Measurements from ENCODE around the gene C6orf120. TPM values are rescaled to one million over a fixed set of nuclear protein-coding genes. Genes with fewer than 3 reads are reported as not detected.

C6orf120 gene
- total and polyA plus RNA-seq, 9 of the 15 experiments (the other 6 are each of a cell fraction or from before 2014, with no cell fraction given) = 7.7 to 44.9 (median 34.8) TPM

DNA sequence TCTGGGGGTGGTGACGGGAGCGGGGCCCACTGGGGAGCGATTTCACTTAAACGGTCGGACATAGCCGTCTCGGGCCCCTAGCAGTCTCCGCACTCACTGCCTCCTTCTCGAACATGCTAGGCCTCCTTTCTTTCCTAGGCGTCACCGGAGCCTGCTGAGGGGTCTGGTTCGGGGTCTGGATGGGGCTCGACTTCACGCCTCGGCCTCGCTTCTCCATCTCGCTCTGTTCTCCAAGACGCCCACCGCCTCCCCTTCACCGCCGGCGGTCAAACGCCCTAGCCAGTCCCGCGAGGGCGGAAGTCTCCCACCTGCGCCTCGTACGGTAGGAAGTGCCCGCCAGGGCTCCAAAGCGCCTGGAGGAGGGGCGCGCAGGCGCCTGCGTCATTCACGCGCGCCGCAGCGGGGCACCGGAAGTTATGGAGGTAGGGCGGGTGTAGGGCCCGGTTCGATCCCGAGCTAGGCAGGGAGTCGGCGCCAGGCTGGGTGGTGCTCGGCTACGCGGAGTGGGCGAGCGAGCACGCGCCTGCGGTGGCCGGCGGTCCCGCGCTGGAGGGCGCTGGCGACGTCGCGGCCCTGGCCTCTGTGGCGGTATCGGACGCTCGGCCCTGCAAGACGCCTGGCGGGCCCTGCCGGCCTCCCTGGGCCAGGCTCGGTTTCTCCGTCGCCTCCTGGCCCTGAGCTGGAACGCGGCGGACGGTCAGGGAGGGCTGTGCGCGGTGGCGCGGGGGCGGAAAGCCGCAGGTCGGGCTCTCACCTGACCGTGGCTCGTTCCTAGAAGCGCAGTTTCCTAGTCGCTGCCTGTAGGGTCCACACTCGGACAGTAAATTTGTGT lies 49.5 kb downstream of the C6orf120 start, which contains the start of the genes DYNLT2 and ERMARD (continued):
- TF ChIP-seq ZNF224 (CRISPR knock-in tag; IDR thresholded peaks at IDR 0.05) (no peak; the same call in 1 of the 2 replicates), ADNP (tag; IDR thresholded peaks at IDR 0.05) (no peak), HCFC1 (IDR thresholded peaks at IDR 0.05; ENCODE audit: low read depth, low read length) (peak; percentile 92), ZNF263 (CRISPR knock-in tag; IDR thresholded peaks at IDR 0.05; ENCODE audit: borderline replicate concordance) (peak; percentile 70; the same call in 1 of the 2 replicates), ZFP1 (CRISPR knock-in tag; IDR thresholded peaks at IDR 0.05) (no peak), BCOR (IDR thresholded peaks at IDR 0.05) (peak; percentile 54; the same call in 1 of the 2 replicates), NFE2 (IDR thresholded peaks at IDR 0.05; ENCODE audit: low read depth) (no peak), PYGO2 (tag; IDR thresholded peaks at IDR 0.05) (no peak), E2F3 (CRISPR knock-in tag; IDR thresholded peaks at IDR 0.05) (no peak; the same call in 1 of the 2 replicates), RCOR1 (IDR thresholded peaks at IDR 0.05; ENCODE audit: borderline replicate concordance in 1 of 2, low read depth in 2 of 2, low read length in 2 of 2) (0 out of 4 replicates have a peak, but pooled peaks of 1 of the 2 experiments have one; percentile 20), TAF7 (tag; IDR thresholded peaks at IDR 0.05) (peak; percentile 56; the same call in 1 of the 2 replicates), HNRNPLL (IDR thresholded peaks at IDR 0.05; ENCODE audit: low read depth, low read length, poor library complexity, severe bottlenecking) (peak; percentile 92), SMAD4 (CRISPR knock-in tag; conservative IDR thresholded peaks at IDR 0.05) (peak; percentile 80), KLF1 (tag; IDR thresholded peaks at IDR 0.05) (peak; percentile 98), RBM15 (IDR thresholded peaks at IDR 0.05; ENCODE audit: insufficient read depth, low read length) (no peak), NR4A1 (CRISPR knock-in tag; IDR thresholded peaks at IDR 0.05) (no peak), NR4A1 (tag; IDR thresholded peaks at IDR 0.05) (peak; percentile 73; the same call in 1 of the 2 replicates), BRD4 (IDR thresholded peaks at IDR 0.05) (peak; percentile 94; the same call in 1 of the 2 replicates)
- TF ChIP-seq, protein P1, sequence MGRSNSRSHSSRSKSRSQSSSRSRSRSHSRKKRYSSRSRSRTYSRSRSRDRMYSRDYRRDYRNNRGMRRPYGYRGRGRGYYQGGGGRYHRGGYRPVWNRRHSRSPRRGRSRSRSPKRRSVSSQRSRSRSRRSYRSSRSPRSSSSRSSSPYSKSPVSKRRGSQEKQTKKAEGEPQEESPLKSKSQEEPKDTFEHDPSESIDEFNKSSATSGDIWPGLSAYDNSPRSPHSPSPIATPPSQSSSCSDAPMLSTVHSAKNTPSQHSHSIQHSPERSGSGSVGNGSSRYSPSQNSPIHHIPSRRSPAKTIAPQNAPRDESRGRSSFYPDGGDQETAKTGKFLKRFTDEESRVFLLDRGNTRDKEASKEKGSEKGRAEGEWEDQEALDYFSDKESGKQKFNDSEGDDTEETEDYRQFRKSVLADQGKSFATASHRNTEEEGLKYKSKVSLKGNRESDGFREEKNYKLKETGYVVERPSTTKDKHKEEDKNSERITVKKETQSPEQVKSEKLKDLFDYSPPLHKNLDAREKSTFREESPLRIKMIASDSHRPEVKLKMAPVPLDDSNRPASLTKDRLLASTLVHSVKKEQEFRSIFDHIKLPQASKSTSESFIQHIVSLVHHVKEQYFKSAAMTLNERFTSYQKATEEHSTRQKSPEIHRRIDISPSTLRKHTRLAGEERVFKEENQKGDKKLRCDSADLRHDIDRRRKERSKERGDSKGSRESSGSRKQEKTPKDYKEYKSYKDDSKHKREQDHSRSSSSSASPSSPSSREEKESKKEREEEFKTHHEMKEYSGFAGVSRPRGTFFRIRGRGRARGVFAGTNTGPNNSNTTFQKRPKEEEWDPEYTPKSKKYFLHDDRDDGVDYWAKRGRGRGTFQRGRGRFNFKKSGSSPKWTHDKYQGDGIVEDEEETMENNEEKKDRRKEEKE (IDR thresholded peaks at IDR 0.05; ENCODE audit: borderline replicate concordance in 1 of 2, control insufficient read depth in 1 of 2, low read depth in 2 of 2, low read length in 1 of 2) = 0 out of 4 replicates have a peak, but pooled peaks of 1 of the 2 experiments have one; percentile 58
- TF ChIP-seq, protein P2, sequence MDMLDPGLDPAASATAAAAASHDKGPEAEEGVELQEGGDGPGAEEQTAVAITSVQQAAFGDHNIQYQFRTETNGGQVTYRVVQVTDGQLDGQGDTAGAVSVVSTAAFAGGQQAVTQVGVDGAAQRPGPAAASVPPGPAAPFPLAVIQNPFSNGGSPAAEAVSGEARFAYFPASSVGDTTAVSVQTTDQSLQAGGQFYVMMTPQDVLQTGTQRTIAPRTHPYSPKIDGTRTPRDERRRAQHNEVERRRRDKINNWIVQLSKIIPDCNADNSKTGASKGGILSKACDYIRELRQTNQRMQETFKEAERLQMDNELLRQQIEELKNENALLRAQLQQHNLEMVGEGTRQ (CRISPR knock-in tag; IDR thresholded peaks at IDR 0.05) = peak; percentile 0; the same call in 1 of the 2 replicates

Measured in K562 (cell line).